Activated T-cell treated with anti-CD3 and anti-CD28 coated beads, Interleukin-2, amount 50 U/mL, for 24 hours (primary cell): Measurements from ENCODE around the gene C2CD4D.
"Not testable (repeated sequence)": the region's sequence is repeated elsewhere in the genome, so short reads cannot be mapped to it uniquely, and the experiment has no call there.

Experiments used
- DNase-seq: peaks from one replicate; pipeline ENCODE4 v3.0.0-alpha.2; 2020
- H3K27ac Mint-ChIP-seq: 2 replicates; pipeline ENCODE4 v1.8.0; 2020; ENCODE audit warnings: mild to moderate bottlenecking, mixed read lengths
- H3K27me3 Mint-ChIP-seq: 2 replicates; pipeline ENCODE4 v1.8.0; 2020; ENCODE audit warnings: mixed read lengths
- H3K36me3 Mint-ChIP-seq: 2 replicates; pipeline ENCODE4 v1.8.0; 2020; ENCODE audit warnings: low read depth, mixed read lengths
- H3K4me1 Mint-ChIP-seq: 2 replicates; pipeline ENCODE4 v1.8.0; 2020; ENCODE audit warnings: low read depth, mixed read lengths
- H3K4me3 Mint-ChIP-seq: 2 replicates; pipeline ENCODE4 v1.8.0; 2020; ENCODE audit warnings: mild to moderate bottlenecking, moderate library complexity, mixed read lengths
- H3K9me3 Mint-ChIP-seq: 2 replicates; pipeline ENCODE4 v1.8.0; 2020; ENCODE audit warnings: mixed read lengths

C2CD4D gene

GRCh38 chr1:151839457-151840403 lies at the start of gene C2CD4D:
Gene C2CD4D (minus strand): TSS chr1:151839820. CDS start chr1:151838989, 831 bp downstream.
- Mint-ChIP-seq H3K27me3 (no peaks in the 10 kb centered on the region), H3K9me3 (no peaks in the 10 kb centered on the region), H3K36me3 (peaks cover 42% of the 10 kb centered on the region), H3K27ac (peak within 1 kb of the TSS; percentile 84), H3K4me1 (peaks cover 53% of the 10 kb centered on the region), H3K4me3 (peak within 1 kb of the TSS; percentile 85)
- DNase-seq: peak; percentile 82

GRCh38 chr1:151888972-151889570 lies 49.5 kb upstream of the C2CD4D start:
- DNase-seq: no peak
- H3K27ac Mint-ChIP-seq: no peak overlapping the region
- H3K4me1 Mint-ChIP-seq: peaks cover 30% of the 10 kb centered on the region
- H3K9me3 Mint-ChIP-seq: no peaks in the 10 kb centered on the region
- H3K27me3 Mint-ChIP-seq: no peaks in the 10 kb centered on the region
- H3K36me3 Mint-ChIP-seq: peaks cover 83% of the 10 kb centered on the region
- H3K4me3 Mint-ChIP-seq: no peak overlapping the region

GRCh38 chr1:151887028-151887427 lies 47.4 kb upstream of the C2CD4D start:
- no peaks in the 10 kb centered on the region for H3K27me3 Mint-ChIP-seq
- no peak for DNase-seq
- no peak overlapping the region for H3K4me3 Mint-ChIP-seq
- no peak overlapping the region for H3K27ac Mint-ChIP-seq
- no peaks in the 10 kb centered on the region for H3K9me3 Mint-ChIP-seq
- peaks cover 73% of the 10 kb centered on the region for H3K36me3 Mint-ChIP-seq
- H3K4me1 Mint-ChIP-seq: peaks cover 14% of the 10 kb centered on the region

GRCh38 chr1:151885479-151885878 lies 45.9 kb upstream of the C2CD4D start:
- no peak for DNase-seq
- Mint-ChIP-seq H3K4me3 (no peak overlapping the region), H3K4me1 (peaks cover 1% of the 10 kb centered on the region), H3K27me3 (no peaks in the 10 kb centered on the region), H3K27ac (no peak overlapping the region), H3K9me3 (no peaks in the 10 kb centered on the region), H3K36me3 (peaks cover 67% of the 10 kb centered on the region)

- DNase-seq, H3K27ac Mint-ChIP-seq, H3K4me1 Mint-ChIP-seq, H3K4me3 Mint-ChIP-seq, H3K9me3 Mint-ChIP-seq, H3K27me3 Mint-ChIP-seq: not testable (repeated sequence)
- H3K36me3 Mint-ChIP-seq: peaks cover 63% of the 10 kb centered on the region
Measured at GRCh38 chr1:151884879-151885278, 45.3 kb upstream of the C2CD4D start.

- not testable (repeated sequence) for H3K4me1 Mint-ChIP-seq, H3K27me3 Mint-ChIP-seq, H3K9me3 Mint-ChIP-seq, H3K4me3 Mint-ChIP-seq, DNase-seq, H3K27ac Mint-ChIP-seq
- peaks cover 61% of the 10 kb centered on the region for H3K36me3 Mint-ChIP-seq
Measured at GRCh38 chr1:151884445-151884844, 44.8 kb upstream of the C2CD4D start.

GRCh38 chr1:151883898-151884297 lies 44.3 kb upstream of the C2CD4D start:
- peaks cover 56% of the 10 kb centered on the region for H3K36me3 Mint-ChIP-seq
- DNase-seq, H3K9me3 Mint-ChIP-seq, H3K27ac Mint-ChIP-seq, H3K4me3 Mint-ChIP-seq, H3K27me3 Mint-ChIP-seq, H3K4me1 Mint-ChIP-seq: not testable (repeated sequence)

GRCh38 chr1:151882918-151883317 lies 43.3 kb upstream of the C2CD4D start:
- not testable (repeated sequence) for DNase-seq, H3K4me3 Mint-ChIP-seq, H3K27me3 Mint-ChIP-seq, H3K9me3 Mint-ChIP-seq, H3K27ac Mint-ChIP-seq, H3K4me1 Mint-ChIP-seq
- H3K36me3 Mint-ChIP-seq: peaks cover 59% of the 10 kb centered on the region

- H3K4me1 Mint-ChIP-seq: no peaks in the 10 kb centered on the region
- H3K36me3 Mint-ChIP-seq: peaks cover 56% of the 10 kb centered on the region
- no peaks in the 10 kb centered on the region for H3K27me3 Mint-ChIP-seq
- H3K4me3 Mint-ChIP-seq: no peak overlapping the region
- no peak for DNase-seq
- no peak overlapping the region for H3K27ac Mint-ChIP-seq
- no peaks in the 10 kb centered on the region for H3K9me3 Mint-ChIP-seq
Measured at GRCh38 chr1:151882466-151882865, 42.8 kb upstream of the C2CD4D start.

GRCh38 chr1:151881479-151881878 lies 41.9 kb upstream of the C2CD4D start:
- Mint-ChIP-seq H3K36me3 (peaks cover 56% of the 10 kb centered on the region), H3K9me3 (no peaks in the 10 kb centered on the region), H3K27ac (no peak overlapping the region), H3K4me3 (no peak overlapping the region), H3K27me3 (no peaks in the 10 kb centered on the region), H3K4me1 (peaks cover 2% of the 10 kb centered on the region)
- DNase-seq: no peak

GRCh38 chr1:151875419-151876097 lies 35.9 kb upstream of the C2CD4D start:
- Mint-ChIP-seq H3K27ac (peak overlapping the region; percentile 29), H3K4me1 (peaks cover 15% of the 10 kb centered on the region), H3K9me3 (no peaks in the 10 kb centered on the region), H3K4me3 (no peak overlapping the region), H3K36me3 (peaks cover 65% of the 10 kb centered on the region), H3K27me3 (no peaks in the 10 kb centered on the region)
- no peak for DNase-seq

- Mint-ChIP-seq H3K36me3 (peaks cover 51% of the 10 kb centered on the region), H3K27ac (peak overlapping the region; percentile 42), H3K4me1 (peaks cover 22% of the 10 kb centered on the region)
- not testable (repeated sequence) for H3K27me3 Mint-ChIP-seq, H3K4me3 Mint-ChIP-seq, H3K9me3 Mint-ChIP-seq, DNase-seq
Measured at GRCh38 chr1:151872776-151873175, 33.2 kb upstream of the C2CD4D start.

- Mint-ChIP-seq H3K36me3 (peaks cover 43% of the 10 kb centered on the region), H3K9me3 (no peaks in the 10 kb centered on the region), H3K27me3 (no peaks in the 10 kb centered on the region), H3K4me3 (no peak overlapping the region), H3K27ac (no peak overlapping the region), H3K4me1 (peaks cover 24% of the 10 kb centered on the region)
- no peak for DNase-seq
Measured at GRCh38 chr1:151871284-151872030, 31.8 kb upstream of the C2CD4D start.

- no peak overlapping the region for H3K27ac Mint-ChIP-seq
Measured at GRCh38 chr1:151868486-151868885, 28.9 kb upstream of the C2CD4D start.

More at GRCh38 chr1:151868486-151868885, 28.9 kb upstream of the C2CD4D start:
- no peak overlapping the region for H3K4me3 Mint-ChIP-seq
- H3K27me3 Mint-ChIP-seq: no peaks in the 10 kb centered on the region
- H3K36me3 Mint-ChIP-seq: peaks cover 15% of the 10 kb centered on the region
- peaks cover 11% of the 10 kb centered on the region for H3K4me1 Mint-ChIP-seq
- no peak for DNase-seq
- H3K9me3 Mint-ChIP-seq: no peaks in the 10 kb centered on the region
